ENCODE data around the gene RBCK1.

The RBCK1 gene

GRCh38 chr20:407953-408842 is at the start of gene RBCK1:
TSS of gene RBCK1 (plus strand) at chr20:408299. CDS start at chr20:408758, 459 bp downstream.
- H3K4me3 ChIP-seq (replicated peaks; ENCODE audit: low read depth, low read length) = peak within 1 kb of the TSS; percentile 59
- DNase-seq (ENCODE audit: extremely low read depth, low read depth) = no peak
- TF ChIP-seq CTCF (IDR thresholded peaks at IDR 0.05; ENCODE audit: low read depth, low read length, missing control alignments) = no peak

DNA sequence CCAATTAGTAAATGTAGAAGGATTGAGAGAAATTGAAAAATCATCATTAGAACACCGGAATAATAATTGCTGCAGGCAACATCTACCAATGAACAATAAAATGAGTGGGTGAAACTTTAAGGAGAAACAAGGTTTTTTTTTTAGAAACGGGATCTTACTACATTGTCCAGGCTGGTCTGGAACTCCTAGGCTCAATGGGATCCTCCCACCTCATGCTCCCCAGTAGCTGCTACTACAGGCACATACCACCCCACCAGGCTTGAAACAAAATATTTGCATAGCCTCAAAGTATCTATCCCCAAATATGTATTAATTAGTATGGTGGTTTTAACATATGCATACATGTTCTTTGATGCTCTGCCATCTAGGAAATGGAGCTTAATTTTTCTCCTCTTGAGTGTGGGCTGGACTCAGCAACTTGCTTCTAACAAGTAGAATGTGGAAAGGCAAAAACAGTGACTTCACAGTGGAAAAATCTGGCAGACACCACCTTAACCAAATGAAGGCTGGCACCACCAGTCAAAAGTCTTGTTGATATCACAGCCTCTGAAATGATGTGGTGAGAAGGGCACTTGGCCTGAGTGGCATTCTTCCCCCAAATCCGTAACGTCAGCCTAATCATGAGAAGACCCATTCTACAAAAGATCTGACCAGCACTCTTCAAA is 49.1 kb upstream of the RBCK1 start:
- H3K4me3 ChIP-seq (replicated peaks; ENCODE audit: low read depth, low read length) = no peak overlapping the region
- no peak for DNase-seq (ENCODE audit: extremely low read depth, low read depth)
- TF ChIP-seq CTCF (IDR thresholded peaks at IDR 0.05; ENCODE audit: low read depth, low read length, missing control alignments) = no peak

DNA sequence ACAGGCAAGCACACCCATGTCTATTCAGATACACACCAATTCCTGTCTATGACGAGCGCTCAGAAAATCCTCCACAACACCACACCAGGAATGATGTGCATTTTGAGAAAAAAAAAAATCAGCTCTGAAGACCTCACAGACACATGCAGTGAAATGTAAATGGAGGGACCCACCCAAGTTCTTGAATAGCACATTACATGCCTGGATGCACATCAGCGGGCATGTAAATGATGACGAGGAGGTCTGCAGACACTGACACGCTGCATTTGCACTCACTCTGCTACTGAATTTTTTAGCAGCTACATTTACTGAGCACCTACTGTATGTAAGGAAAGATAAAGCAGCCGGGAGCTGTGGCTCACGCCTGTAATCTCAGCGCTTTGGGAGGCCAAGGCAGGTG is 46.5 kb upstream of the RBCK1 start:
- no peak for DNase-seq (ENCODE audit: extremely low read depth, low read depth)

GRCh38 chr20:362271-363254 is 45.5 kb upstream of the RBCK1 start:
- no peak for DNase-seq (ENCODE audit: extremely low read depth, low read depth)
- no peak overlapping the region for H3K4me3 ChIP-seq (replicated peaks; ENCODE audit: low read depth, low read length)
- peak; percentile 38 for TF ChIP-seq CTCF (IDR thresholded peaks at IDR 0.05; ENCODE audit: low read depth, low read length, missing control alignments)

More for the DNA sequence above, 46.5 kb upstream of the RBCK1 start:
- H3K4me3 ChIP-seq (replicated peaks; ENCODE audit: low read depth, low read length) = no peak overlapping the region
- no peak for TF ChIP-seq CTCF (IDR thresholded peaks at IDR 0.05; ENCODE audit: low read depth, low read length, missing control alignments)

GRCh38 chr20:363319-364078 is 44.6 kb upstream of the RBCK1 start:
- H3K4me3 ChIP-seq (replicated peaks; ENCODE audit: low read depth, low read length) = no peak overlapping the region
- no peak for DNase-seq (ENCODE audit: extremely low read depth, low read depth)
- no peak for TF ChIP-seq CTCF (IDR thresholded peaks at IDR 0.05; ENCODE audit: low read depth, low read length, missing control alignments)

Measured in HFF-Myc (cell line).